ENCODE measurements around the gene IPO5. TPM values are rescaled to one million over a fixed set of nuclear protein-coding genes. Genes with fewer than 3 reads are reported as not detected.
A peak's percentile ranks its signal among the peaks of the same experiment; 100 is the strongest.

The IPO5 gene
- total RNA-seq, 1 donor from 2014 or later = 113 TPM

DNA sequence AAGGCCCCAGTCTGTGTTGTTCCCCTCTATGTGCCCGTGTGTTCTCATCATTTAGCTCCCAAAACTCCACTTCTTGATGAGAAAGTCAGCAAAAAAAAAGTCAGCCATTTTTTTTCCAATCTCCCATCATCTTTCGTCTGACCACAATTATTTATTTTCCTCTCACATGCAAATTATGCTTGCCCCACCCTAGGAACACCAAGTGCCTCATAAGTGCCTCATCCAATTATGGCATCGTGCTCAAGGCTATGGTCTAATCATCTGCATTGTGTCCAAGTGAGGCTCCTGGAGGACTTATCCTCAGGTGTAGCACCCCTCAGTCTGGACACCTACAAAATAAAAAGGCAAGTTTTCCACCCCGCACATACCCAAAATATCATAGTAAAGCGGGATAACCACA, 20.8 kb upstream of the IPO5 start:
- Histone ChIP-seq H3K27me3 (ENCODE audit: low read depth) (no peaks in the 10 kb centered on the region), H3K27ac (replicated peaks) (no peak overlapping the region), H3K9me3 (replicated peaks) (no peaks in the 10 kb centered on the region), H3K36me3 (no peaks in the 10 kb centered on the region), H3K4me1 (peaks cover 10% of the 10 kb centered on the region), H3K4me3 (no peak overlapping the region)
- intact Hi-C loops (cut with micrococcal nuclease) = no loop called here
- DNase-seq = no peak
- TF ChIP-seq, protein P1, sequence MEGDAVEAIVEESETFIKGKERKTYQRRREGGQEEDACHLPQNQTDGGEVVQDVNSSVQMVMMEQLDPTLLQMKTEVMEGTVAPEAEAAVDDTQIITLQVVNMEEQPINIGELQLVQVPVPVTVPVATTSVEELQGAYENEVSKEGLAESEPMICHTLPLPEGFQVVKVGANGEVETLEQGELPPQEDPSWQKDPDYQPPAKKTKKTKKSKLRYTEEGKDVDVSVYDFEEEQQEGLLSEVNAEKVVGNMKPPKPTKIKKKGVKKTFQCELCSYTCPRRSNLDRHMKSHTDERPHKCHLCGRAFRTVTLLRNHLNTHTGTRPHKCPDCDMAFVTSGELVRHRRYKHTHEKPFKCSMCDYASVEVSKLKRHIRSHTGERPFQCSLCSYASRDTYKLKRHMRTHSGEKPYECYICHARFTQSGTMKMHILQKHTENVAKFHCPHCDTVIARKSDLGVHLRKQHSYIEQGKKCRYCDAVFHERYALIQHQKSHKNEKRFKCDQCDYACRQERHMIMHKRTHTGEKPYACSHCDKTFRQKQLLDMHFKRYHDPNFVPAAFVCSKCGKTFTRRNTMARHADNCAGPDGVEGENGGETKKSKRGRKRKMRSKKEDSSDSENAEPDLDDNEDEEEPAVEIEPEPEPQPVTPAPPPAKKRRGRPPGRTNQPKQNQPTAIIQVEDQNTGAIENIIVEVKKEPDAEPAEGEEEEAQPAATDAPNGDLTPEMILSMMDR (IDR thresholded peaks at IDR 0.05; ENCODE audit: borderline replicate concordance) = no peak

DNA sequence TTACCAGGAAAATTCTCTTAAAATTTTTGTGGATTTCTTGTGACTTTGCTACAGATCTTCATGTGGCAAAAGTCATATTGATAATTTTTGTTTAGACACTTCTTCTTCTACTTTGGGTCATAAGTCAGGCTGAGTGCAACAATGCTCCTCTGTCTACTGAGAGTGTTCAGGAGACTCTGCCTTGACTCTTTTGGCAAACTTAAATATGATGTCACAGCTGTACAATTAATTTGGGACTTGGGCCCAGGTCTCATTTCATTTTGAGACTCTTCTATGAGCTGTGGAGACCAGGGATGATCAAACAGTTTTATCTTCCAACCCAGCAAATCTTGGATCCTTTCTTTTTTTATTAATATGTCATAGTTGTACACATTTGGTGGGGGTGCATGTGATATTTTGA, 19.7 kb upstream of the IPO5 start:
- intact Hi-C loops (cut with micrococcal nuclease) = no loop called here
- Histone ChIP-seq H3K27ac (replicated peaks) (no peak overlapping the region), H3K36me3 (no peaks in the 10 kb centered on the region), H3K4me1 (peaks cover 10% of the 10 kb centered on the region), H3K4me3 (no peak overlapping the region), H3K9me3 (replicated peaks) (no peaks in the 10 kb centered on the region), H3K27me3 (ENCODE audit: low read depth) (no peaks in the 10 kb centered on the region)
- DNase-seq = no peak
- TF ChIP-seq, protein P1 (IDR thresholded peaks at IDR 0.05; ENCODE audit: borderline replicate concordance) = no peak

DNA sequence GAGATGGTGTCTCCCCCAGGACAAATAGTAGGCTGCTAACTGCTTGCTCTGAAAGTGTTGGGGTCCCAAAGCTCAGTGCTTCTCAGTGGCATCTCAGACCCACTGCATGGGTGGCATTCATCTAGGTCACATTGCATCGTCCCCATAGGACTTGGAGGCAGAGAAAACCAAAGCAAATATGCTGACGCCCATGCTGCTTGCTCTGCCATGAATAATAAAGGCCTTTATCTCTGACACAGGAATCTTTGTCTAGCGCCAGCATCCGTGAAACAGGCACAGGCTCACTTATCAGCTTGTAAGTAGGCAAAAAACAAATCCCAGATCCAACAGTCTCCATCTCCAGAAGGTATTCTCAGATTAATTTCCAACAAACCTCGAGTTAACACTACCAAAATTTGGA, 18.9 kb upstream of the IPO5 start:
- no peaks in the 10 kb centered on the region for H3K27me3 ChIP-seq (ENCODE audit: low read depth)
- intact Hi-C loops (cut with micrococcal nuclease) = no loop called here
- no peak for DNase-seq
- no peaks in the 10 kb centered on the region for H3K36me3 ChIP-seq
- peaks cover 10% of the 10 kb centered on the region for H3K4me1 ChIP-seq
- H3K4me3 ChIP-seq = no peak overlapping the region
- no peaks in the 10 kb centered on the region for H3K9me3 ChIP-seq (replicated peaks)
- TF ChIP-seq, protein P1 (IDR thresholded peaks at IDR 0.05; ENCODE audit: borderline replicate concordance) = no peak
- H3K27ac ChIP-seq (replicated peaks) = peak overlapping the region; percentile 10

DNA sequence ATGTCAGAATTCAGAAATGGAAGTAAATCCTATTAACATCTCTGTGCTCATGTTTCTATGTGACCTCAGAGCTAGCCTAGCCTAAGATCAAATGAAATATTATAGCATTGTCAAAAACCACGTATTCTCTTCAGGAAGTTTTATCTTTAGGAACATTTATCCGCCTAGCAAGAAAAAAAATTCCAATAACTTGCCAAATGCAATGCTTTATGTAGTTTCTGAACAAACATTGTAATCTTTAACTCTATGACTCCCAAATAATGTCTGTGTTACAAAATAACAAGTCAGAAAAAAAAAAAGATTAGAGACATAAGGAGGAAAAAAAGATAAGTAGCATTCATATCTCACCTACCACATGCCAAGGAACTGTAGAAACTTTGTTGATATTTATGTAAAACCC, 18.4 kb upstream of the IPO5 start:
- Histone ChIP-seq H3K4me1 (peaks cover 10% of the 10 kb centered on the region), H3K9me3 (replicated peaks) (no peaks in the 10 kb centered on the region), H3K27me3 (ENCODE audit: low read depth) (no peaks in the 10 kb centered on the region), H3K27ac (replicated peaks) (no peak overlapping the region), H3K4me3 (no peak overlapping the region), H3K36me3 (no peaks in the 10 kb centered on the region)
- TF ChIP-seq, protein P1 (IDR thresholded peaks at IDR 0.05; ENCODE audit: borderline replicate concordance) = no peak
- intact Hi-C loops (cut with micrococcal nuclease) = no loop called here
- DNase-seq = no peak

DNA sequence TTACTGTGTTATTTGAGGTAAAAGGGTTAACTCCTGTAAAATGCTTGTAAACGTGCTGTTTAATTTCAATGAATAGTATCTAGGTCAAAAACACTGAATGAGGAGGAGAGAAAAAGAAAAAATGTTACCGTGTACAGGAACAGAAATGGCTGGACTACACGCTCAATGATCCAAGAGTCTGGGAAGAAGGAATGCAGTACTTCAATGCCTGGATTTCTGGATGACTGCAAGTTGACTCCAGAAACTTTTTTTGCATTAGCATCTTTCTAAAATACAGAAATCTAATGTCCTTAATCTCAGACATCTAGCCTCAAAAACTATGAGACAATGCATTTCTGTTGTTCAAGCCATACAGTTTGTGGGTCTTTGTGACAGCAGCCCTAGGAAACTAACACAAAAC, 17.4 kb upstream of the IPO5 start:
- H3K9me3 ChIP-seq (replicated peaks) = no peaks in the 10 kb centered on the region
- peaks cover 10% of the 10 kb centered on the region for H3K4me1 ChIP-seq
- H3K27me3 ChIP-seq (ENCODE audit: low read depth) = no peaks in the 10 kb centered on the region
- H3K36me3 ChIP-seq = no peaks in the 10 kb centered on the region
- no peak overlapping the region for H3K27ac ChIP-seq (replicated peaks)
- H3K4me3 ChIP-seq = no peak overlapping the region
- DNase-seq = no peak
- TF ChIP-seq, protein P1 (IDR thresholded peaks at IDR 0.05; ENCODE audit: borderline replicate concordance) = no peak
- intact Hi-C loops (cut with micrococcal nuclease) = no loop called here

All from left ventricle myocardium inferior (tissue), 1 donor.